Measurements from ENCODE around the gene ZNF670.

GRCh38 chr1:247070645-247071044 is 8.0 kb downstream of the ZNF670 start:
- TF ChIP-seq EZH2 (IDR thresholded peaks at IDR 0.05) (no peak), POLR2AphosphoS5 (IDR thresholded peaks at IDR 0.05; ENCODE audit: borderline replicate concordance, low read depth, low read length) (no peak), FOXP2 (optimal IDR thresholded peaks at IDR 0.05; ENCODE audit: control extremely low read depth, extremely low read length, insufficient read depth) (no peak)
